Measurements from ENCODE around the gene ERBB4. TPM values are rescaled to one million over a fixed set of nuclear protein-coding genes. Genes with fewer than 3 reads are reported as not detected.

ERBB4 gene
- total and polyA plus RNA-seq, 9 donors = 5.0 to 12.7 (median 7.7) TPM

GRCh38 chr2:212539072-212539880, 674 bp upstream of the ERBB4 start:
- Histone ChIP-seq H3K27ac (ENCODE audit: low read length) (peak overlapping the region; percentile 60), H3K9me3 (replicated peaks; ENCODE audit: control insufficient read depth, low read depth, low read length) (no peaks in the 10 kb centered on the region), H3K27me3 (ENCODE audit: control insufficient read depth, insufficient read depth, low read length) (peaks cover 35% of the 10 kb centered on the region), H3K36me3 (ENCODE audit: control insufficient read depth, insufficient read depth, low read length) (no peaks in the 10 kb centered on the region), H3K4me3 (ENCODE audit: low read length) (peak overlapping the region; percentile 72), H3K4me1 (ENCODE audit: control insufficient read depth, insufficient read depth, low read length) (peaks cover 23% of the 10 kb centered on the region)
- DNase-seq = peak; percentile 76
- 0% methylated on average over 3 of the region's 30 CpGs for WGBS (ENCODE audit: insufficient coverage)

GRCh38 chr2:212537726-212538304, 787 bp downstream of the ERBB4 start:
- Histone ChIP-seq H3K27me3 (ENCODE audit: control insufficient read depth, insufficient read depth, low read length) (peaks cover 35% of the 10 kb centered on the region), H3K27ac (ENCODE audit: low read length) (peak overlapping the region; percentile 48), H3K4me3 (ENCODE audit: low read length) (peak overlapping the region; percentile 72), H3K9me3 (replicated peaks; ENCODE audit: control insufficient read depth, low read depth, low read length) (no peaks in the 10 kb centered on the region), H3K4me1 (ENCODE audit: control insufficient read depth, insufficient read depth, low read length) (peaks cover 23% of the 10 kb centered on the region), H3K36me3 (ENCODE audit: control insufficient read depth, insufficient read depth, low read length) (no peaks in the 10 kb centered on the region)
- DNase-seq = peak; percentile 37
- WGBS (ENCODE audit: insufficient coverage) = under 1% methylated on average over 40 of the region's 44 CpGs

- peak; percentile 51 for DNase-seq
- H3K4me1 ChIP-seq (ENCODE audit: control insufficient read depth, insufficient read depth, low read length) = peaks cover 23% of the 10 kb centered on the region
- no peaks in the 10 kb centered on the region for H3K9me3 ChIP-seq (replicated peaks; ENCODE audit: control insufficient read depth, low read depth, low read length)
- H3K27ac ChIP-seq (ENCODE audit: low read length) = peak overlapping the region; percentile 2
- under 1% methylated on average over 56 of the region's 56 CpGs for WGBS (ENCODE audit: insufficient coverage)
- peaks cover 35% of the 10 kb centered on the region for H3K27me3 ChIP-seq (ENCODE audit: control insufficient read depth, insufficient read depth, low read length)
- H3K36me3 ChIP-seq (ENCODE audit: control insufficient read depth, insufficient read depth, low read length) = no peaks in the 10 kb centered on the region
- H3K4me3 ChIP-seq (ENCODE audit: low read length) = peak overlapping the region; percentile 72
Measured at GRCh38 chr2:212536817-212537725, 1.5 kb downstream of the ERBB4 start.

GRCh38 chr2:212535996-212536816, 2.4 kb downstream of the ERBB4 start:
- peaks cover 35% of the 10 kb centered on the region for H3K27me3 ChIP-seq (ENCODE audit: control insufficient read depth, insufficient read depth, low read length)
- no peaks in the 10 kb centered on the region for H3K9me3 ChIP-seq (replicated peaks; ENCODE audit: control insufficient read depth, low read depth, low read length)
- H3K4me1 ChIP-seq (ENCODE audit: control insufficient read depth, insufficient read depth, low read length) = peaks cover 23% of the 10 kb centered on the region
- whole genome bisulfite sequencing (ENCODE audit: insufficient coverage) = 3% methylated on average over 30 of the region's 34 CpGs
- peak; percentile 46 for DNase-seq
- no peak overlapping the region for H3K27ac ChIP-seq (ENCODE audit: low read length)
- H3K36me3 ChIP-seq (ENCODE audit: control insufficient read depth, insufficient read depth, low read length) = no peaks in the 10 kb centered on the region
- peak overlapping the region; percentile 72 for H3K4me3 ChIP-seq (ENCODE audit: low read length)

- peaks cover 20% of the 10 kb centered on the region for H3K4me1 ChIP-seq (ENCODE audit: control insufficient read depth, insufficient read depth, low read length)
- H3K27me3 ChIP-seq (ENCODE audit: control insufficient read depth, insufficient read depth, low read length) = peaks cover 34% of the 10 kb centered on the region
- WGBS (ENCODE audit: insufficient coverage) = no CpG with 5 or more reads among the region's 2 CpGs
Measured at GRCh38 chr2:212534336-212534735, 4.3 kb downstream of the ERBB4 start.

GRCh38 chr2:212532585-212532984, 6.0 kb downstream of the ERBB4 start:
- no peak overlapping the region for H3K4me3 ChIP-seq (ENCODE audit: low read length)
- H3K9me3 ChIP-seq (replicated peaks; ENCODE audit: control insufficient read depth, low read depth, low read length) = no peaks in the 10 kb centered on the region
- H3K36me3 ChIP-seq (ENCODE audit: control insufficient read depth, insufficient read depth, low read length) = no peaks in the 10 kb centered on the region
- DNase-seq = no peak
- H3K27ac ChIP-seq (ENCODE audit: low read length) = no peak overlapping the region
- 56% methylated on average over 1 of the region's 2 CpGs for WGBS (ENCODE audit: insufficient coverage)
- peaks cover 19% of the 10 kb centered on the region for H3K27me3 ChIP-seq (ENCODE audit: control insufficient read depth, insufficient read depth, low read length)
- H3K4me1 ChIP-seq (ENCODE audit: control insufficient read depth, insufficient read depth, low read length) = peaks cover 14% of the 10 kb centered on the region

More at GRCh38 chr2:212534336-212534735, 4.3 kb downstream of the ERBB4 start:
- Histone ChIP-seq H3K27ac (ENCODE audit: low read length) (no peak overlapping the region), H3K9me3 (replicated peaks; ENCODE audit: control insufficient read depth, low read depth, low read length) (no peaks in the 10 kb centered on the region), H3K4me3 (ENCODE audit: low read length) (no peak overlapping the region), H3K36me3 (ENCODE audit: control insufficient read depth, insufficient read depth, low read length) (no peaks in the 10 kb centered on the region)
- DNase-seq = no peak

GRCh38 chr2:212532087-212532486, 6.5 kb downstream of the ERBB4 start:
- no CpG with 5 or more reads among the region's 3 CpGs for WGBS (ENCODE audit: insufficient coverage)

GRCh38 chr2:212531499-212531898, 7.1 kb downstream of the ERBB4 start:
- H3K4me3 ChIP-seq (ENCODE audit: low read length) = no peak overlapping the region
- H3K27me3 ChIP-seq (ENCODE audit: control insufficient read depth, insufficient read depth, low read length) = peaks cover 9% of the 10 kb centered on the region
- H3K9me3 ChIP-seq (replicated peaks; ENCODE audit: control insufficient read depth, low read depth, low read length) = no peaks in the 10 kb centered on the region
- no CpG with 5 or more reads among the region's 1 CpG for WGBS (ENCODE audit: insufficient coverage)
- H3K36me3 ChIP-seq (ENCODE audit: control insufficient read depth, insufficient read depth, low read length) = no peaks in the 10 kb centered on the region
- no peak overlapping the region for H3K27ac ChIP-seq (ENCODE audit: low read length)
- H3K4me1 ChIP-seq (ENCODE audit: control insufficient read depth, insufficient read depth, low read length) = peaks cover 6% of the 10 kb centered on the region
- no peak for DNase-seq

More at GRCh38 chr2:212532087-212532486, 6.5 kb downstream of the ERBB4 start:
- Histone ChIP-seq H3K4me3 (ENCODE audit: low read length) (no peak overlapping the region), H3K9me3 (replicated peaks; ENCODE audit: control insufficient read depth, low read depth, low read length) (no peaks in the 10 kb centered on the region), H3K4me1 (ENCODE audit: control insufficient read depth, insufficient read depth, low read length) (peaks cover 9% of the 10 kb centered on the region), H3K36me3 (ENCODE audit: control insufficient read depth, insufficient read depth, low read length) (no peaks in the 10 kb centered on the region), H3K27ac (ENCODE audit: low read length) (no peak overlapping the region), H3K27me3 (ENCODE audit: control insufficient read depth, insufficient read depth, low read length) (peaks cover 14% of the 10 kb centered on the region)
- DNase-seq = no peak

GRCh38 chr2:212530991-212531390, 7.6 kb downstream of the ERBB4 start:
- WGBS (ENCODE audit: insufficient coverage) = 29% methylated on average over 1 of the region's 3 CpGs
- Histone ChIP-seq H3K4me3 (ENCODE audit: low read length) (no peak overlapping the region), H3K36me3 (ENCODE audit: control insufficient read depth, insufficient read depth, low read length) (no peaks in the 10 kb centered on the region), H3K27ac (ENCODE audit: low read length) (no peak overlapping the region), H3K4me1 (ENCODE audit: control insufficient read depth, insufficient read depth, low read length) (peaks cover 2% of the 10 kb centered on the region), H3K27me3 (ENCODE audit: control insufficient read depth, insufficient read depth, low read length) (peaks cover 4% of the 10 kb centered on the region), H3K9me3 (replicated peaks; ENCODE audit: control insufficient read depth, low read depth, low read length) (no peaks in the 10 kb centered on the region)
- no peak for DNase-seq
